Measurements from ENCODE around the gene SYTL5. TPM values are rescaled to one million over a fixed set of nuclear protein-coding genes. Genes with fewer than 3 reads are reported as not detected.

The SYTL5 gene
- total RNA-seq (ENCODE audit: low replicate concordance): 0.35 and 0.60 TPM in 2 replicates

GRCh38 chrX:38006291-38006690 is at the start of gene SYTL5:
Gene SYTL5 (plus strand): TSS chrX:38006553. CDS start chrX:38033890, 27,337 bp downstream.

Other genes starting within 250 kb of the SYTL5 start
- gene CYBB, start 226.5 kb upstream of the SYTL5 start, total RNA-seq (ENCODE audit: low replicate concordance): not detected in 2 replicates
- 45.9 and 52.1 TPM in 2 replicates for gene DYNLT3, start 159.0 kb upstream of the SYTL5 start, total RNA-seq (ENCODE audit: low replicate concordance)
- gene SRPX, start 214.3 kb downstream of the SYTL5 start, total RNA-seq (ENCODE audit: low replicate concordance): 349 and 576 TPM in 2 replicates

Data from smooth muscle cell of the coronary artery (primary cell).